ENCODE data around the gene CYP2R1.

Gene CYP2R1, protein sequence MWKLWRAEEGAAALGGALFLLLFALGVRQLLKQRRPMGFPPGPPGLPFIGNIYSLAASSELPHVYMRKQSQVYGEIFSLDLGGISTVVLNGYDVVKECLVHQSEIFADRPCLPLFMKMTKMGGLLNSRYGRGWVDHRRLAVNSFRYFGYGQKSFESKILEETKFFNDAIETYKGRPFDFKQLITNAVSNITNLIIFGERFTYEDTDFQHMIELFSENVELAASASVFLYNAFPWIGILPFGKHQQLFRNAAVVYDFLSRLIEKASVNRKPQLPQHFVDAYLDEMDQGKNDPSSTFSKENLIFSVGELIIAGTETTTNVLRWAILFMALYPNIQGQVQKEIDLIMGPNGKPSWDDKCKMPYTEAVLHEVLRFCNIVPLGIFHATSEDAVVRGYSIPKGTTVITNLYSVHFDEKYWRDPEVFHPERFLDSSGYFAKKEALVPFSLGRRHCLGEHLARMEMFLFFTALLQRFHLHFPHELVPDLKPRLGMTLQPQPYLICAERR

DNA sequence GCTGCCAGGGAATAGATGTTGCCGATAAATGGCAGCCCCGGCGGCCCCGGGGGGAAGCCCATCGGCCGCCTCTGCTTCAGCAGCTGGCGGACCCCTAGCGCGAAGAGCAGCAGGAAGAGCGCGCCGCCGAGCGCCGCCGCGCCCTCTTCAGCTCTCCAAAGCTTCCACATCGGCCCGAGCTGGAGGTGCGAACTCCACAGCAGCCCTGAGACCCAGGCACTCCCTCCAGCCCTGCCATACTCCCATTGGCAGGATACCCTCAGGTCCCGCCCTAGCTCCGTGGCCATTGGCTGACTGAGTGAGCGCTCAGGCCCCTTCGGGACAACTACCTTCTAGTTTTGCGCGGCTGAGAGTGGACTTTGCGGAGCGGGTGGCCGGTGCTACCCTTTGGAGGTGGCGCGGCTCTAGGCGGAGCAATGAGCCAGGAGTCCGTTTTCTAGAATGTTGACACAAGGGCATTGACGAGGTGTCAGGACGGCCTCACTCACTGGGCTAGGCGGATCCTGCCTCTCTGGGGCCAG lies at the start of gene CYP2R1:
Gene CYP2R1 (minus strand): TSS at position 196 of the 521 bp plus-strand sequence. CDS start 26 bp downstream, at position 170.
- DNase-seq (ENCODE audit: low read depth, low spot score), result peak; percentile 98

DNA sequence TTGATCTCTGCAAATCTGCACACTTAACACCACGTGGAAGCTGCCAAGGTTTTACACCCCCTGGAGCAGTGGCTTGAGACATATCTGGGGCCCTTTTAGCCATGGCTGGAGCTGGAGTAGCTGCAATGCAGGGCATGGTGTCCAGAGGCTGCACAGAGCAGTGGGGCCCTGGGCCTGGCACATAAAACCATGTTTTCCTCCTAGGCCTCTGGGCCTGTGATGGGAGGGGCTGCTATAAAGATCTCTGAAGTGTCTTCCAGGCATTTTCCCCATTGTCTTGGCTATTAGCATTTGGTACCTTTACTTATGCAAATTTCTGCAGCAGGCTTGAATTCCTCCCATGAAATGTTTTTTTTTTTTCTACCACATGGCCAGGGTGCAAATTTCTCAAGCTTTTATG lies 46.9 kb upstream of the CYP2R1 start:
- no peak for DNase-seq (ENCODE audit: low read depth, low spot score)

DNA sequence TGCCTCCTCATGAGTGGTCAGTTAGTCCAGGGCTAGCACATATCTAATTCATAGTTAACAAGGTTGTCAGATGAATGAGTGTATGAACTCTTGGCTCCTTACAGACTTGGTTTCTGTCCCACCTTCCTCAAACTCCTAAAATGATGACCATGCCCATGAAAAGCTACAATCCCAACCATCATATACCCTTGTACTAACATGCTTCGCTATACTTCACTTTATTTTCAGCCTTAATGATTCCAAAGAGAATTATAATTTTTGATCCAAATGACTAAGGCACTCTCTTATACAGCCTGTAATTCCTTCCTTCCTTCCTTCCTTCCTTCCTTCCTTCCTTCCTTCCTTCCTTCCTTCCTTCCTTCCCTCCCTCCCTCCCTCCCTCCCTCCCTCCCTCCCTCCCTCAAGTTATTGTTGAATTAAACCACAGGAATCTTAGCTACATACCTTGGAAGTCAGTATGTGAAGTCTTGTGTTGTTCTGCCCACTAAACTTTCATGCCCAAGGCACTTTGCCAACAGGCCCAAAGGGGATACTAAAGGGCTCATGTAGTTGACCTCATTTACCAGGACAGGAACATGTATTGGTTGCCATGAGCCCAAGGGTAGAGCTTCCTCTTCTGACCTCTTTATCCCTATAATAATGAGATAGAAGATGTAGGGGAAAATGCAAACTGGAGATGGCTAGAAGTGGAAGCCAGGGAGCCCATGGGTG lies 42.8 kb upstream of the CYP2R1 start:
- no peak for DNase-seq (ENCODE audit: low read depth, low spot score)

DNA sequence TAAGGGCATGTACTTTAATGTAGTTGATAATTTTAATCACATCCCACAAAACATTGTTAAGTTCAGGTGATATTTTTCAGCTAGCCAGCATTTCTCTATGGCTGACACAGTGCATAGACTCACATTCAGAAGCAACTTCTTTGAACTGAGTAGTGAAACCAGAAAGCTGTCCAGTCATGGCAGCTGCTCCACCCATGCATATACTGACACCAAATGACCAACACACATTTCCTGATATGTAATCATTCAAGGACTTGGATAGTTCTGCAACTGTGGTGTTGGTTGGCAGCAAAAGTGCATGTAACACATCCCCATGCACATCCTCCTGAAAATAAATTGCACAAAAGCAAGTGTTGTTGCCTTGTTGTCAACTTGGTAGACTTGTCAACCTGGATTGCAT lies 40.4 kb upstream of the CYP2R1 start:
- no peak for DNase-seq (ENCODE audit: low read depth, low spot score)

DNA sequence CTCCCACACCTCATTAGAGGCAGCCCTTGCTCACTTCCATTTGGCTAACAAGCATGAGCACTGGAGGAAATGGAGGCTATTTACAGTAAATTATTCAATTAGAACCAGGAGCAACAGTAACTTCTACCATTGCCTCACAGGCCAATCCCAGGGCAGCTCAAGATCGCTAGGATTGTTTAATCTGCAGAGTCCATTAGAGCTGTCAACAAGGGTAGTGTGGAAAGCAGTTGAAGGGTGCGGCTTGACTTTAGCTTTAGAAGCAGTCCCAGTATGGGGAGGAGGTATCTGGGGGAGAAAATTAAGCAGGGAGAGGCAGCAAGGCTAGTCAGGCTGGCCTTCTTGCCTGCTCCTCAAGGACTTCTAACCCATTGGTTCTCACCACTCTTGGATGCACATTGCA lies 38.3 kb upstream of the CYP2R1 start:
- no peak for DNase-seq (ENCODE audit: low read depth, low spot score)

DNA sequence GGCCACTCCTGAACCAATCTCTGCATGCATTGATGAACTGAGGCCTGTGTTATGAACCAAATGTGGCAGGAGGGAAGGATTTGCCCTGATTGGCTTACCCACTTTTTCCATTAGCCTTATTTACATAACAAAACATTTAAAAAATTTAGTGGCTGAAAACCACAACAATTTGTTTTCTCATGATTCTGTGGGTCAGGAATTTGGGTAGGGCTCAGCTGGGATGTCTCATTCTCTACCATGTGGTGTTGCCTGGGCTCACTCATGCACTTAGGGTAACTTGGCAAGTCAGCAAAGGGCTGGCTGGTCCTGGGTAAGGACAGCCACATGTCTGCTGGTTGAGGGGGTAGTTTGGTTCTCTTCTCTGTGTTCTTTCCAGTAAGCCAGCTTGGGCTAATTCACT lies 35.1 kb upstream of the CYP2R1 start:
- DNase-seq (ENCODE audit: low read depth, low spot score), result no peak

DNA sequence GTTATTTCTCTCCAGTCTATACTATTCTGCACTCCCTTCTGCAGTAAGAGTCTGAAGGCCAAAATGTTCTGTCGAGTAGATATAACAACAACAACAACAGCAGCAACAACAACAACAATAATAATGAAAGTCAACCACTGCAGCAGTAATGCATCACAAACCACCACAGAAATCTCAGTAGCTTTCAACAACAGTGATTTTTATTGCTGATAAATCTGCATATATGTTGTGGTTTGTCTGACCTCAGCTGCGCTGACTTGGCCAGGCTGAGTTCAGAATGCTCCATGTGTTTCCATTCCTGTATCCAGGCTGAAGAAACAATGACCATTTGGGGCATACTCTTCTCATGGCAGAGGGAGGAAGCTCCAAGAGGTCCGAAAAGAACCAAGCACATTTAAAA lies 32.3 kb upstream of the CYP2R1 start:
- DNase-seq (ENCODE audit: low read depth, low spot score), result no peak

DNA sequence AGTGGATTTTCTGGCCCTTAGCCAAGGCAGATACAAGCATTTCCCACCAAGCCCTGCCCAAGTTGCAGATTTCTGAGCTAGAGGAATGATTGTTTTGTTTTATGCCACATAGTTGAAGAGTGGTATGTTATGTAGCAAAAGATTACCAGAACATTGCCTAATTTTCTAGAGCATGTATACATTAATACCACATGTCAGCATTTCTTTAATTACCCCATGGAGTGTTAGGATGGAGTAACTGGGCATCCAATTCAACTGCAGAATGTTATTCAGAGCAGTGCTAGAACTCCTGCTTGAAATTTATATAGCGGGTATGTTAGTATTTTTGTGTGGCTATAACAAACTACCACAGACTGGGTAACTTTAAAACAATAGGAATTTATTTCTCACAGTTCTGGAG lies 24.4 kb upstream of the CYP2R1 start:
- no peak for DNase-seq (ENCODE audit: low read depth, low spot score)

DNA sequence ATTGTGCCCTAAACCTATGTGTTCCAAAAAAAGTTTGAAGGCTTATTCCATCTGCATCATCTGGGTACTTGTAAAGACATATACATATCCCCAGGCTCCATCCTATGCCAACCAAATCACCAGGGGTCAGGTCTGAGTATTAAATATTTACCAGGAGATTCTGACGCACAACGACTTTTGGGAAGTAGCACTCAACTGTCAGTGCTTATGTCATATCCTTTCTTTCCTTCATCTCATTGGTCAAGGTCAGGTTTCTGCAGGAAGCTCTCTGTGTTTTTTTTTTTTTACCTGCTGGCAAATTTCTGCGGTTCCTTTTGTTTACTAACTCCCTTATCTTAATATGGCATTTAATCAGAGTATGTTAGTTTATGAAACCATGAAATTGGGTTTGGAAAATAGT lies 22.5 kb upstream of the CYP2R1 start:
- no peak for DNase-seq (ENCODE audit: low read depth, low spot score)

DNA sequence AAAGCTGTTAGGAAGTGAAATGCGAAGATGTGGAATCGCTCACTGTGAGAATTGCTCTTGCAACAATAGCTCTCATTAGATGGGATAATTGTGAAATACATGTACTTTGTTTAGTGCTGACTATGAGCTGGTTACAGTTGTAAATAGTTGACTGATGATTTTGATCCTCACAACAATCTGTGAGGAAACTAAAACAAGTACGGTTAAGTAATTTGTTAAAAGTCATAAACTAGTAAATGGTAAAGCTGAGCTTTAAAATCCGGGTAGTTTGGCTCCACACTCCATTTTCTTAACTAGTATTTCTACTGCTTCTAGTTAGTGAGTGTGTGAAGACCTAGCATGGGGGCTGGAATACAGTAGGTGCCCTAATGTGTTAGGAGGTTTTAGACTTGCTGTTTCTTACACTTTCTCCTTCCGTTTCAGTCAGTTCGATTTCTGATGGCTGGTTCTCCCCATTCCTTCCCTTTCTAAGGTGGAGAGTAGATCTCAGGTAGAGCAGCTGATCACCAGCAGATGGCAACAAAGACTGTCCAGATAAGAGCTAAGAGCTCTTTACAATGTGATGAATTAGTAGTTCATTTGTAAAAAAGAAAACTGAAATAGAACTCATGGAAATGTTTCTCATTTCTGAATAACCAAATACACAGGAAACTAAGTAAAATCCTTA lies 16.3 kb upstream of the CYP2R1 start:
- peak; percentile 11 for DNase-seq (ENCODE audit: low read depth, low spot score)

DNA sequence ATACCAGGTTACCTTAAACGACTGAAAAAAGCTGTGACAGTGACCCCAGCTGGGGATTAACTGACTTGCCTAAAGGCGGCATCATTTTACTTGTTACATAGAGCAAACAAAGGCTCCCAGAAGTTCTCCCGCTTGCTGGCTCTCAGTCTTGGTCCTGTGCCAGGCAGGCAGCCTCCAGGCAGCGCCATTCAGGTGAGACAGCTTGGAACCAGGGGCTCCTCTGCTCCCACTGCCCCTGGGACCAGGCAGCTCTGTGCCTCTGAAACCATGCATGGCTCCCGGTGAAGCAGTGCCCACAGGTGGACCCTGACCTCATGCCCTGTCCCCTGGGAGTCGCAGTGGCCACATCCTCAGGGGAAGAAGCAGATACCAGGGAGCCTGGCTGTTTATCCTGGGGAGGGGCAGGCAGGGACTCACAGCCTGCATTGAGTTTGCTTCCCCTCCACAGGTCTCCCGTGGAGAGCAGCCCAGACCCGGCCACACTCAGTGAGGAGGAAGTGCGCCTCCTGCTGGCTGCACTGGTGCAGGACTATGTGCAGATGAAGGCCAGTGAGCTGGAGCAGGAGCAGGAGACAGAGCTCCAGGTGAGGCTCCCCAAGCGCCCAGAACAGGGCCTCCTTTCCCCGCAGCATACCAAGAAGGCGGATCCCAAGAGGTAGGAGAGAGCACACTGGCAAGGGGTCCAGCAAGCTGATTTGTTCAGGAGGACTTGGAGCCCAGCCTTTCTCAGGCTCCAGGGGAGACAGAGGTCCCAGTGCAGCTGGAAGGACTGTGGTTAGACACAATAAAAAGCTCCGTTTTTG lies 15.6 kb upstream of the CYP2R1 start:
- DNase-seq (ENCODE audit: low read depth, low spot score), result peak; percentile 83

DNA sequence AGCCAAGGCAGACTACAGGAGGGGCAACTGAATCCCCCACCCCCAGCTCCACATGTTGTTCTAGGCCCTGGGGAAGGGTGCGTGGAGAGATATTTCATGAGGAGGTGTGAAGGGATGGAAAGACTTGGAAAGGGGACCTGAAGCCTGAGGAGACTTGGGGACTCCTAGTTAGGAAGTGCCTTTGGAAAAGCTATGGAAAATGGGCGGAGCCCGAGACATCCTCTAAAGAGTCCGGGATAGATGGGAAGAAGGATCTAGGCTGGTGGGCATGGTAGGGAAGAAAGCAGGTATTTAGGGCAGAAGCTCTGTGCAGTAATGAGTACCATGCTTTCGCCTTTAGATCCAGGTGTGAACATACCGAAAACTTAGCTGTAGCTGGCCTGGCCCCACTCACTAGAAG lies 15.0 kb upstream of the CYP2R1 start:
- DNase-seq (ENCODE audit: low read depth, low spot score), result no peak

DNA sequence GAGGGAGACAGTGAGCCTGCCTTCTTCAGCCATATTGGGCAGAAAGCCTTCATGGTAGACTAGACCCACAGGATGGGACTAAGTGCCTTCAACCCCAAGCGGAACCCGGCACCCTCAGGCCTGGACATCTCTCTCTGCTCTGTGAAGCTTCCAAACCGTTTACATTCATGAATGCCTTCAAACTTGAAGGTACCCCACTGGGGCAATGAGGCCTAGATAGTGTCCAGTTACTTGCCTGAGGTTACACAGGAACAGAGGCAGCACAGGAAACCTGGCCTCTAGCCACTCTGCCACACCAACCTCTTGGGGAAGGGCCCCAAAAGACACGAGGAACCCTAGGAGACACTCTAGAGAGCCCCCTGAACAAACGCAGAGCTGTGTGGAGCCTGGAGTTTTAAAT lies 14.5 kb upstream of the CYP2R1 start:
- DNase-seq (ENCODE audit: low read depth, low spot score), result peak; percentile 8

DNA sequence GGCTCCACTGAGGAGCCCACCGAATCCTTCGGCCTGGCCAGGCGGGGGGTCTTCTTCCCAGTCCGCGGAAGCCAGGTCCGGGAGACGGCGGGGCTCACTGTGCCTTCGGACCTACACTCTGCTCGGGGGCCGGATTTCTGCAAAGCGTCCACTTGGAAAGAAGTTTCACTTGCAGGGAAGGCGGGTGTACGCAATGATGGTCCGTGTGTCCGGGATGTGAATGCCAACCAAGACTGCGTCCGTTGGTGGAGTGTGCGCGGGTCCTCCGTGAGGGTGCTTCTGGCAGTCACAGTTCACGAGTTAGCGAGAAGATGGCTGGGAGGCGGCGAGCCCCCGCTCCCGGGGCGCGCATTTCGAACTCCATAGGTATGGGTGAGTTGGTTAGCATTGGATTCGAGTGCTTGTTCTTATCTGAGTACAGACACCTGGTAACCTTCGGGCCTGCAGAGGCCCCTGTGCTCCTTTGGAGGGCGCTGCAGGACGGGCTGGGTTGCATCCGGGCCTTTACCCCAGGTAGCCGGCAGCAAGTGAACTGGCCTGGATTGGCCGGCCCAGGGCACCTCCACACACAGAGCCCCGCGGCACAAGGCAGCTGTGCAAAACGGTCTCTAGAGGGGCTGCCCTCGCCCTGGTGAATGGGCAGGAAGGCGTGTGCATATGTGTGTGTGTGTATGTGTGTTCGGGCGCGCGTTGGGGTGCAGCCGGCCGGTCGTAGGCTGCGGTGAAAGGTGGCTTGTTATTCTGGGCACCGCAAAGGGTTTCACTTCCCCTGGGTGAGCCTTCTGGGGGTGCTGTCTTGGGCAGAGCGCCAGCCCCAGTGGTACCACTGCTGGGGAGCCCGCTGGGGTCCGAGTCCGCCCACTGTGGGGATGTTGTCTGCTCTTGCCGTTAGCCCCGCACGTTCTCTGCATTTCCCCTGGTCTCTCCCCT lies 13.3 kb upstream of the CYP2R1 start:
- peak; percentile 89 for DNase-seq (ENCODE audit: low read depth, low spot score)

DNA sequence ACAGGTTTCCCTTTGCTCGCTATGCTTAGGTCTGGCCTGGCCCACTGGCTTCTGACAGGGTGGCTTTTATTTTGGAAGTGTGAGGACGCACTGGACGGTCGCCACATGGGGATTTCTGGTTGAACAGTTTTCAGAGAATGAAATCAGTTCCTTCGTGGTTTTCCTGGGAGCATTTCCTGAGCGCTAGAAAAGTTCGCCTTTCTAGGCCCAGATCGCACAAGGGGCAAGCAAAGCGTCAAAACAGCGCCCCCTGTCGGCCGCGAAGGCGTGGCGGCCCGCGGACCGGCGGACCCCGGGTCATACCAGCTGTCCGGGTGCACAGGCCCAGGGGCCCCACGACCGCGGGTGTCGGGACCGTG lies 12.7 kb upstream of the CYP2R1 start:
- DNase-seq (ENCODE audit: low read depth, low spot score), result peak; percentile 86

DNA sequence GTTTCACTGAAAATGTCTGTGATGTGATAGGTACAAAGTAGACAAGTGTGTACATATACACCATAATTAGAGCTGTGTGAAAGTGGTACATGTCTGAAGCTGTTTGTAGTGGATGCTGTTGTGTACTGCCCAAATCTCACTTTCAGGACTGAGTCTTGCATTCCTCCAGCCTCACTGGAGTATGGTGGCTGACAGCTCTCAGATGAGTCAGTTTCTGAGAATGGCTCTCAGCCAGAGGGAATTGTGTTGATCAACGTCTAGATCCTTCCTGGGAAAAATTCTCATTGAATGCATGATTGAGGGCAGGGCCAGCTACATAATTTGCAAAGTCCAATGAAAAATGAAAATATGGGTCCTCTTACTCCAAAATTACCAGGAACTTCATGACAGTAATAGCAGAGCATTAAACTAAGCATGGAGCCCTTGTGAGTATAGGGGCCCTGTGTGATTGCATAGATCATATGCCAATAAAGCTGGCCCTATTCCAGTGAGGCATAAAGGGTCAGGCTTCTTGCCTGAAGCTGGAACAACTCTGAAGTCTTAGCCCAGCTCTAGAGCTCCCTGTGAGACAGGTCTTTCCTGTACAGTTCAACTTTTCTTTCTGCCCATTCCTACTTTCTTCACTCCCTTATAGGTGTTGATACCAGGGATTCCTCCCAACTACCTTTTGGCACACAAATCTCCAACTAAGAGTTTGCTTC lies 10.8 kb upstream of the CYP2R1 start:
- DNase-seq (ENCODE audit: low read depth, low spot score), result peak; percentile 3

DNA sequence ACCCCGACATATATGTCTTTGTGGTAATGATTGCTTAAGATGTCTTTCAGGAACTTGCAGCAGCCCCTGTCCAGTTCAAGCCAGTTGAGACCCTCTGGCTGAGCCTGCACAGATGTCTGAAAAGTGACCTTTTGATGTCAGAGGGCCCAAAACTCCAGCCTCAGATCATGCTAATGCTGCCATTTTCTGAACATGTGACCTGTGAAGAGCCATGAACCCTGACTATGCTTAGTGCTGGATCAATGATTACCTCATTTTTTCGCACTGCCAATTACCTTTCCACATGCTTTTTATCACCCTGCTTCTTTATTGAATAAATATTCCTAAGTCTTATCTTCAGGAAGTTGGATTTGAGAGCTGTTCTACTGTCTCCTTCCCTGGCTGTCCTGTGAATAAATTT lies 6.9 kb upstream of the CYP2R1 start:
- no peak for DNase-seq (ENCODE audit: low read depth, low spot score)

DNA sequence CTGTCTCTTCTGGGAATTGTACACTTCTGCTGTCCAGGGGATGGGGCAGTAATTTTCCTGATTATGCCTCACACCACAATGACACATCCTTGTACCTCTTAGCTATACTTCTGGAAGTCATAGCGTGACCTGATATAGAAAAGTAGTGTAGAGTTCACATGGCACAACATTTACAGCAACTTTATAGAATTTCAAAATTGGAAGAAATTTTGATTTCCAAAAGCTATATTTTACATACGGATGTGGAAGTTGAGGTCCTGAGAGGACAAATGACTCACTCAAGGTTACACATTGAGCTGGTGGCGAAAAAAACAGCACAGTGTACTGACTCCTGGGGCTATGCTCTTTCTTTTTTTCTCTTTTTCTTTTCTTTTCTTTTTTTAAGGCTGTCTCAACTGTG lies 6.3 kb upstream of the CYP2R1 start:
- DNase-seq (ENCODE audit: low read depth, low spot score), result no peak

DNA sequence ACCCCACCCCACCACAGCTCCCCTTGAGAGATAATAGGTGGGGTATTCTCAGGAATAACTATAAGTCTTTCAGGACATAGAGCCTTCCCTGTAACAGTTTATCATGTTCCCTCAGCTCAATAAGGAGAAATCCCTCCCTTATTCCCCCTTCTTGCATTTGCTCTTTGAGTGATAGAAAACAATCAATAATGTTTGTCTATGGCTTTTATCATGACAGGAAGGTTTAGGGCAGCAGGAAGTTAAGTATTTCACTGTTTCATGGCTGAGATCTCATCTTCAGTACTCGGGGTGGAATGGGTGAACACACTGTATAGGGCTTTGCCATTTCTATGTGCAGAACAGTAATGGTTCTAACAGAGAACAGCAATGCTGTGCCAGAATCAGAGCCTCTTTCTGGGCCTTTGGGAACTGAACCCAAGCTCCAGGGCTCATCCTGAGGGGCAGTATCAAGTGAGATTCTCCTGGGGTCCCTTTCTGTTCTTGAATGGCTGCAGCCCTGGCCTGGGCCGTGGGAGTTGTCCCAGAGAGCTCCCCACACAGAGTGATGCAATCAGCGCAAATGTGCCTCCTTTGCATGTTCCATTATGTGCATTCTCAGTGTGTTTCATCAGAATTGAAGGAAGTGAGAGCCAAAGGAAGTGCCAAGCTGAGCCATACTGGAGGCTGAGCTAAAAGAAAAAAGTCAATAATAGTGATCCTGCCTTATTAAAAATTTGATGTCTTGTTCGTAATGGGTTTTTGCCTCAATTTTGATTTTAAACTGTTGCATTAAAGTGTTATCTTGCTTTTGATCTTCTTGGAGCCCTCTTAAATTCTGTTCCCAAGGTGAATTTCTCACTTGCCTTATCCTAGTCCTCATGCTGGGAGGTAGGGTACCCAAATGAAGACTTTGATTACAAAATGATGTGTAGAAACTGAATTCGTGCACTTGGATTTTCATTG lies 2.9 kb upstream of the CYP2R1 start:
- no peak for DNase-seq (ENCODE audit: low read depth, low spot score)
